Left forelimb (tissue), 1 donor: Measurements from ENCODE around the gene RTL5.
A peak's percentile ranks its signal among the peaks of the same experiment; 100 is the strongest.
"Not testable (repeated sequence)": the region's sequence is repeated elsewhere in the genome, so short reads cannot be mapped to it uniquely, and the experiment has no call there.

ENCODE experiments used
- DNase-seq: peaks from one replicate; pipeline ENCODE4 v3.0.0-alpha.2; 2018; ENCODE audit warnings: low spot score

The RTL5 gene

GRCh38 chrX:72131317-72132294 lies at the start of gene RTL5:
TSS of gene RTL5 (minus strand) at chrX:72131915.
- peak; percentile 88 for DNase-seq

- DNase-seq, result no peak
These were observed 48.8 kb upstream of the RTL5 start for GRCh38 chrX:72180539-72180938.

GRCh38 chrX:72176981-72177380 lies 45.3 kb upstream of the RTL5 start:
- DNase-seq, result no peak

GRCh38 chrX:72176289-72176688 lies 44.6 kb upstream of the RTL5 start:
- DNase-seq, result not testable (repeated sequence)

GRCh38 chrX:72169008-72169728 lies 37.5 kb upstream of the RTL5 start:
- DNase-seq, result no peak

- DNase-seq, result no peak
These were observed 33.8 kb upstream of the RTL5 start for GRCh38 chrX:72165551-72165950.

GRCh38 chrX:72159769-72160168 lies 28.1 kb upstream of the RTL5 start:
- DNase-seq, result no peak

- DNase-seq, result no peak
These were observed 27.1 kb upstream of the RTL5 start for GRCh38 chrX:72158773-72159172.

GRCh38 chrX:72146527-72146926 lies 14.8 kb upstream of the RTL5 start:
- DNase-seq, result no peak

GRCh38 chrX:72145181-72145580 lies 13.5 kb upstream of the RTL5 start:
- DNase-seq, result no peak

GRCh38 chrX:72143609-72143907 lies 11.8 kb upstream of the RTL5 start:
- DNase-seq, result no peak

GRCh38 chrX:72142794-72143608 lies 11.3 kb upstream of the RTL5 start:
- no peak for DNase-seq

- no peak for DNase-seq
These were observed 10.5 kb upstream of the RTL5 start for GRCh38 chrX:72142094-72142793.

- DNase-seq, result no peak
These were observed 9.8 kb upstream of the RTL5 start for GRCh38 chrX:72141372-72142004.

GRCh38 chrX:72139538-72139937 lies 7.8 kb upstream of the RTL5 start:
- DNase-seq, result no peak

- no peak for DNase-seq
These were observed 6.3 kb upstream of the RTL5 start for GRCh38 chrX:72137846-72138495.

- DNase-seq, result no peak
These were observed 2.3 kb upstream of the RTL5 start for GRCh38 chrX:72133851-72134546.

GRCh38 chrX:72132456-72132855 lies 741 bp upstream of the RTL5 start:
- DNase-seq, result no peak

- no peak for DNase-seq
These were observed 909 bp downstream of the RTL5 start for GRCh38 chrX:72130762-72131250.

- DNase-seq, result no peak
These were observed 1.5 kb downstream of the RTL5 start for GRCh38 chrX:72130156-72130761.
